PFSK-1 (cell line): Measurements from ENCODE around the gene VAV2.

Source experiments
- FOXP2 ChIP-seq: optimal IDR thresholded peaks from 2 replicates; pipeline ENCODE3; 2011; ENCODE audit warnings: borderline replicate concordance, control low read depth, inconsistent platforms; ENCODE audit not compliant: insufficient read depth; ENCODE audit errors: extremely low read length, extremely low read depth
- POLR2AphosphoS5 ChIP-seq: IDR thresholded peaks from 2 replicates; pipeline ENCODE4 v1.6.1; 2012; ENCODE audit warnings: low read depth, mild to moderate bottlenecking, control low read depth, low read length, moderate library complexity

DNA sequence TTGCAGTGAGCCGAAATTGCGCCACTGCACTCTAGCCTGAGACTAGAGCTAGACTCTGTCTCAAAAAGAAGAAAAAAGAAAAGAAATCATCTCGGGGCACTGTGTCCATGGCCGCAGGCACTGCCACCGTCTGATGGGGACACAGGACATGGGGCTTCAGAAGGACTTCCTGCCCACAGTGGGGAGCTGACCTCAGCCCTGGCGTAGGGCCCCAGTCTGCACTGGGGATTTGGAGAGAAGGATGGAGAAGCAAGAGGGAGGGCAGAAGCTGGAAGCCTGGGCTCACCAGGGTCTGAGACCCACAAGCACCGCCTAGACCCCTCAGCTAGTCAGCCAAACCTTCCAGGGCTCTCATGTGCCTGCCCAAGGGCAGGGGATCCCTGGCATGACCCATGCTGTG is 249.9 kb downstream of the VAV2 start:
- TF ChIP-seq FOXP2 (no peak), POLR2AphosphoS5 (no peak)
